ENCODE data around the gene CDC42BPA.
"Not testable (repeated sequence)": the region's sequence is repeated elsewhere in the genome, so short reads cannot be mapped to it uniquely, and the experiment has no call there.

CDC42BPA gene

DNA sequence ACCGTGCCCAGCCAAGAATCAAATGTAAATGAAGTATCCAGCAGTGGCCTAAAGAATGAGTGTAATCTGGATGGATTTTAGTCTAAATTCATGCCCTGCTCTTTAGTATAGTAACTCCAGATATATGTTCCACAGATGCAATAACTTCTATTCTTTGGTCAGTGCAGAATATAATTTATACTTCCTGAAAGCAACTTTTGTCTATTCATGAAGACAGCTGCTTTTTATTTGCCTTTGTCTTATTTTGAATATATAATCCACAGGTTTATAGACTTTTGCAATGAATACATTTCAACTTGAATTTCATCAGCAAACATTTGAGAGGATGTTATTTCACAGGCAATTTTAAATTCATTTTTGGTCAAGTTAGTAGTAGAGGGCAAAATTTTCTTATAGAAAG is 54.4 kb downstream of the CDC42BPA start:
- in situ Hi-C loops (cut with MboI; ENCODE audit: low sequenced_read_pairs) = no loop called here

DNA sequence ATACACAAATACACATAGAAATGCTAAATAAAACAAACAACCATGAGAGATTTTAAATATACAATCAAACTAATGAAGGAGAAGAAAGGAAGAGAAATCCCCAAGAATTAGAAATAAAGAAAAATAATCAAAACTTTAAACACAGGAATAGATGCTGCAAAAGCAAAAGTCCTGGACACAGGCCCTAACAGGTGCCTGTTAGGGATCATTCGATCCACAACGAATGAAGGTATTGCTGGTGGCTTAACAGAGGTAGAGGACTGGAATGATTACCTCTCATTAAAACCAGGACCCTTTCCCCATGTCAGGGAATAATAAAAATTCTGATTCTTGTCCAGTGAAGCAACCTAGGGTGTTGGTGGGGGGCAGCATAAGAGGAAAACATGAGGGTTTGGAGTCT is 56.8 kb downstream of the CDC42BPA start:
- in situ Hi-C loops (cut with MboI; ENCODE audit: low sequenced_read_pairs) = no loop called here

DNA sequence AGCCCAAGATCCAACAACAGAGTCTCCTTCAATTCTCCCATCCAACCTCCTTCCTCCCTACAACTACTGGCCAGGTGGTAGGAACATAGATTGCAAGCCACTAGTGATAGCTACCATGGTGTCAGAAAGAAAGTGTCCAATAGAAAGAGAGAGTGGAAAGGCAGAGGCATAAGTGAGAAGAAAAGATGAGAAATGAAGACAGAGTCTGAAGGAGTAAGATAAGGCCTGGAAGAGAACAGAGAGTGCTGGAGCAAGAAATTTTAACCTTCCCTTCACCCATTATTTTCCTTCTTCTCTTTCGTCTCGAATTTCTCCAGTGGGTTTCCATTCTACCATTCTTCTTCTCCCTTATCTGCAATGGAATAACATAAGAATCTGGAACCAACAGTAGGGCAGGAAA is 57.9 kb downstream of the CDC42BPA start:
- in situ Hi-C loops (cut with MboI; ENCODE audit: low sequenced_read_pairs) = no loop called here

DNA sequence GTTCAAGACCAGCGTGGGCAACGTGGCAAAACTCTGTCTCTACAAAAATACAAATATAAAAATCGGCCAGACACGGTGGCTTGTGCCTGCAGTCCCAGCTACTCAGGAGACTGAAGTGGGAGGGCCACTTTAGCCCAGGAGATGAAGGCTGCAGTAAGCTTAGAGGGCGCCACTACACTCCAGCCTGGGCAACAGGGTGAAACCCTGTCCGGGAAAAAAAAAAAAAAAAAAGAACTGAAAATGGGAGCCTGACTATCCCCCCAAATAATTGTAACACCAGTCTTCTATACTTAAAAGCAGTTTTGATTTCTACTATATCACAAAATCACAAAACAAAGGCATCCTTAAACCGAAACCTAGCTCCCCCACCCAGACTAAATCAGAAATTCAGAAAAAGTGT is 60.3 kb downstream of the CDC42BPA start:
- in situ Hi-C loops (cut with MboI; ENCODE audit: low sequenced_read_pairs) = no loop called here

DNA sequence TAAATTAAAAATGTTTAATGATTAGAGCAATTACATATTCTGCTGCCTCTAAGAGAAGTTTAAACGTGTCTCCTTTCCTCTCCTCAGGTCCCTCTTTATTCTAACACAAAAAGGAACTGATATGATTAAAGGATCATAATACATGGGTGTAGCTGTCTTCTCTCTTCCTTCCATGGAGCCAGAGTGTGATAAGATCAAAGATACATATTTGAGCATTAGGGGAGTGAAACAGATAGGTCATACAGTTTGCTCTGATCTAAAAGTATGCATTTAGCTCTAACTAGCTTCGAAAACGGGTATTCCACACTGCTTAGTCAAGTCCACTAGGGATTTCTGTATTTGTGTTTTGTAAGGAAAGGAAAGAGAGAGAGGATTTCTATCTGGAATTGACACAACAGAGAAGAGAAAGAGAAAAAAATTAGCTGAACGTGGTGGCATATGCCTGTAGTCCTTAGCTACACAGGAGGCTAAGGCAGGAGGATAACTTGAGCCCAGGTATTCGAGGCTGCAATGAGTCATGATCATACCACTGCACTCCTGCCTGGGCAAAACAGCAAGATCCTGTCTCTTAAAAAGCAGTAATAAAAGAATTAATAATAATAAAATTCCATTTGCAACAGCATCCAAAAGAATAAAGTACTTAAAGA is 63.1 kb downstream of the CDC42BPA start:
- in situ Hi-C loops (cut with MboI; ENCODE audit: low sequenced_read_pairs) = no loop called here

DNA sequence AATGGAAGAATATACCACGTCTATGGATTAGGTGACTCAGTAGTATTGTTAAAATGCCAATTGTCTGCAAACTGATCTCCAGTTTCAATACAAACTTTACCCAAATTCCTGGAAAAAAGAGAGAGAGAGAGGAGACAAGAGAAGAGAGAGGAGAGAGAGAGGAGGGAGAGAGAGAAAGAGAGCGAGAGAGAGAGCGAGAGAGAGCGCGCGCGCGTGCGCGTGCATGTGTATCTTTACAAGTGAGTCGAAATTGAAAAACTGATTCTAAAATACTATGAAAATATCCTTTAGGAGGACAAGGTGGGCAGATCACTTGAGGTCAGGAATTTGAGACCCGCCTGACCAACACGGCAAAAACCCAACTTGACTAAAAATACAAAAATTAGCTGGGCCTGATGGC is 65.2 kb downstream of the CDC42BPA start:
- in situ Hi-C loops (cut with MboI; ENCODE audit: low sequenced_read_pairs) = no loop called here

DNA sequence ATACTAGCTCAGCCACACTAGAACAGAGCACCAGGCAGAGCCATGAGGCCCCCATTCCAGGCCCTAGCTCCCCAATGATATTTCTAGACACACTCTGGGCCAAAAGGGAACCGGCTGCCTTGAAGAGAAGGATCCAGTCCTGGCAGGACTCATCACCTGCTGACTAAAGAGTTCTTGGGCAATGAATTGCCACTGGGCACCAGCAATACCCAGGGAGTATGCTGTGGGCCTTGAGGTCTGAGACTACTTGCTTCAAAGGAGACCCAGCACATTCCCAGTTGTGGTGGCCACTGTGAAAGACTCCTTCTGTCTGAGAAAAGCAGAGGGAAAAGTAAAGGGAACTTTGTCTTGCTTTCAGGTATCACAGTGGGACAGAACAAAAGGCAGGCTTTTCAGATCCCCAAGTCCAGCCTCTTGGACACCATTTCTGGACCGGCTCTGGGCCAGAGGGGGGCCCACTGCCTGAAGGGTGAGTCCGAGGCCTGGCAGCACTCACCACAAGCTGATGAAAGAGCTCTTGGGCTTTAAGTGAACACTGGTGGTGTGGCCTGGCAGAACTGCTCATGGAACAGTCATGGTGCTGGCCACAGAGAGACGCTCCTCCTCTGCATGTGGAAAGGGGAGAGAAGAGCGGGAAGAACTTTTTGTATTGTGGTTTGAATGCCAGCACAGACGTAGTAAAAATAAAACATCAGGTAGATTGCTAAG is 72.5 kb downstream of the CDC42BPA start:
- in situ Hi-C loops (cut with MboI; ENCODE audit: low sequenced_read_pairs) = no loop called here

DNA sequence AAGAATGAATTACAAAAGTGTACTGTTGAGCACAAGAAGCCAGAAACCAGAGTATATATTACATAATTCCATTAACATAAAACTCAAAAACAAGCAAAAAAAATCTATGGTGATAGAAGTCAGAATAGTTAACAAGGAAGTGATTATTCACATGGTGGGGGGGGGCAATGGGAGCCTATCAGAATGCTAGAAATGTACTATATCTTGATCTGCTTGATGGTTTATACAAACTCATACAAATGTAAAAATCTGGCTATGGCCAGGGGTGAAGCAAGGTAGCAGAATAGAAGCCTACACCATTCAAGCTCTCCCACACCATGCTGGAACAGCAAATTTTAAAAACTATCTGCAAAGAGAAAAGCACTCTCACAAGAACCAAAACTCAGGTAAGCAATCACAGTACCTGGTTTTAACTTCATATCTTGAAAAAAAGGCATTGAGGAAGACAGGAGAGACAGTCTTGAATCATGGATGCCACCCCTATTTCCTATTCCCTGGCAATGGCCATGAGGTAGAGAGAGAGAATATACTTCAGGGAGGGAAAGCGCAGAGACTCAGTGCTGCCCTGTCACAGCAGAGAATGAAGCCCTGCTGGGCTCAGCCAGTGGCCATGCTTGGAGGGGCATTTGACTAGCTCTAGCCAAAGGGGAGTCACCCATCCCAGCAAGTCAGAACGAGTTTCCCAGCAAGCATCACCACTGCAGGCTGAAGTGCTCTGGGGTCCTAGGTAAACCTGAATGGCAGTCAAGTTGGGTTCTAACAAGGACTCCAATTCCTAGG is 73.8 kb downstream of the CDC42BPA start:
- in situ Hi-C loops (cut with MboI; ENCODE audit: low sequenced_read_pairs) = no loop called here

DNA sequence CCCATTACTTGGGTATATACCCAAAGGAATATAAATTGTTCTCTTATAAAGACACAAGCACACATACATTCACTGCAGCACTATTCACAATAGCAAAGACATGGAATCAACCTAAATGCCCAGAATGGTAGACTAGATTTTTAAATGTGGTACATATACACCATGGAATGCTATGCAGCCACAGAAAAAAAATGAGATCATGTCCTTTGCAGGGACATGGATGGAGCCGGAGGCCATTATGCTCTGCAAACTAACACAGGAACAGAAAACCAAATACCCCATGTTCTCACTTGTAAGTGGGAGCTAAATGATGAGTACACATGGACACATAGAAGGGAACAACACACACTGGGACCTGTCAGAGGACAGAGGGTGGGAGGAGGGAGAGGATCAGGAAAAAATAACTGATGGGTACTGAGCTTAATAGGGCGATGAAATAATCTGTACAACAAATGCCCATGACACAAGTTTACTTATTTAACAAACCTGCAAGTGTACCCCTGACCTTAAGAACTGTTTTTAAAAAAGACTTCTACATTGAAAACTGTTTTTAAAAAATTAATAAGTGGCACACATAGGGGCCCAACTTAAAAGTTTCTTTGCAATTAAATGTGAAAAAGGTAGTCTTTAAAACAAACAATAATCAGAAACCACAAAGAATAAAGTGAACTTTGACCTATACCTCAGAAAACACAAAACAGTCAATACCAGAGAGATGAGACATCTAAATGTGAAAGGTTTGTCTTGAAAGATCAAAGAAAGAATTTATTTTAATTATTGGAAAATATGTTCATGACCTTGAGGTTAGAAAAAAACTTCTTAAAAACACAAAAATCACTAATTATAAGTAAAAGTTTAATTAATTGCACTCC is 75.2 kb downstream of the CDC42BPA start:
- in situ Hi-C loops (cut with MboI; ENCODE audit: low sequenced_read_pairs) = no loop called here

DNA sequence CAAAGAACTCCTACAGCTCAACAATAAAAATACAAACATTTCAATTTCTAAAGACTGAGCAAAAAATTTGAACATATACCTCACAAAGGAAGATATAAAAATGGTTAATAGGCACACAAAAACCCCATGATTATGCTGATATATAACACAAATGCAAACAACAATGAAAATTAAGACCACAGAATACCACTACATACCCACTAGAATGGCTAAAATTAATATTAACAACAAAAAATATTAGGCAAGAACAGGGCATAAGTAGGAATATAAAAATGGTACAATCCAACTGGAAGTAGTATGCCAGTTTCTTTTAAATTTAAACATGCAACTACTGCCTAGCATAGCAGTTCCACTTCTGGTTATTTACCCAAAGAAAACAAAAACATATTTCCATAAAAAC is 77.3 kb downstream of the CDC42BPA start:
- in situ Hi-C loops (cut with MboI; ENCODE audit: low sequenced_read_pairs) = no loop called here

DNA sequence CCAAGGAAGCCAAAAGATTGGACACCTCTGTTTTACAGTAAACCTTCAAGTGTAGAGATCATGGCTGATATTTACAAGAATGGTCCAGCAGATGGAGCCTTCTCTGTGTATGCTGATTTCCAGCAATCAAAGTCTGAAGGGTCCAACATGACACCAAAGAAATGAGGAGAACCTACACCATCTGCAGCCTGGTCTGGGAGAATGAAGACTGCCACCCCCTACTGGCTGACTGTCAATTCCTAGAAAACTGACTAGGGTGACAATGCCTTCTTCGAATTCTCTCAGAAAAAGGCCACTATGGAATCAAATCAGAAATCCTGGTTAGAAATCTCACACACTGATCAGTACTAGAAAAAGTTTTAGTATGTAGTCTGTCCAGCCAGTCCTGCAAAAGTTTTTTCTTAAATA is 83.3 kb downstream of the CDC42BPA start:
- in situ Hi-C loops (cut with MboI; ENCODE audit: low sequenced_read_pairs) = no loop called here

DNA sequence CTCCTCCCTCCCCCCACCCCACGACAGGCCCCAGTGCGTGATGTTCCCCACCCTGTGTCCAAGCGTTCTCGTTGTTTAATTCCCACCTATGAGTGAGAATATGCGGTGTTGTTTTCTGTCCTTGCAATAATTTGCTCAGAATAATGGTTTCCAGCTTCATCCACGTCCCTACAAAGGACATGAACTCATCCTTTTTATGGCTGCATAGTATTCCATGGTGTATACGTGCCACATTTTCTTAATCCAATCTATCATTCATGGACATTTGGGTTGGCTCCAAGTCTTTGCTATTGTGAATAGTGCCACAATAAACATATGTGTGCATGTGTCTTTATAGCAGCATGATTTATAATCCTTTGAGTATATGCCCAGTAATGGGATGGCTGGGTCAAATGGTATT is 87.2 kb downstream of the CDC42BPA start:
- in situ Hi-C loops (cut with MboI; ENCODE audit: low sequenced_read_pairs) = not testable (repeated sequence)

DNA sequence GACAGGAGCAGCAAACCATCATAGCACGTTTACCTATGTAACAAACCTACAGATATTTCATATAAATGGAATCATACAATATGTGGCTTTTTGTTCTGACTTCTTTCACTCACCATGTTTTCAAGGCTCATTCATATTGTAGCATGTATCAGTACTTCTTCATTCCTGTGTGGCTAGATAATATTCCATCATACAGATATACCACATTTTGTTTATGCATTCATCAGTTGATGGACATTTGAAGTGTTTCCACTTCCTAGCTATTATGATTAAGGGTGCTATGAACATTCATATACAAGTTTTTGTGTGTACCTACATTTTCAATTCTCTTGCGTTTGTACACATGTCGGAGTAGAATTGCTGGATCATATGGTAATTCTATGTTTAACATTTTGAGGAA is 90.1 kb downstream of the CDC42BPA start:
- in situ Hi-C loops (cut with MboI; ENCODE audit: low sequenced_read_pairs) = no loop called here

DNA sequence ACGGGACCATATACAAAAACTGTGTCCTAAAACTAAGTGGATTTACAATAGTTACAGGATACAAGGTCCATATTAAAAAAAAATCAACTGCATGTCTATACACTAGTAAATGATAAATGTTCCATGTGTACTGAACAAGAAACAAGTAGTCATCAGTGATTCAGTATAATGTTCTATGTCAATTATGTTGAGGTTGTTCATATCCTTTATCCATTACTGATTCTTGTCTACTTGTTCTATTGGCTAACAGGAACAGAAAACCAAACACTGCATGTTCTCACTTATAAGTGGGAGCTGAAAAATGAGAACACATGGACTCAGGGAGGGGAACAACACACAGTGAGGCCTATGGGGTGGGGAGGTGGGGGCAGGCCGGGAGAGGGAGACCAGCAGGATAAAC is 90.5 kb downstream of the CDC42BPA start:
- in situ Hi-C loops (cut with MboI; ENCODE audit: low sequenced_read_pairs) = no loop called here

DNA sequence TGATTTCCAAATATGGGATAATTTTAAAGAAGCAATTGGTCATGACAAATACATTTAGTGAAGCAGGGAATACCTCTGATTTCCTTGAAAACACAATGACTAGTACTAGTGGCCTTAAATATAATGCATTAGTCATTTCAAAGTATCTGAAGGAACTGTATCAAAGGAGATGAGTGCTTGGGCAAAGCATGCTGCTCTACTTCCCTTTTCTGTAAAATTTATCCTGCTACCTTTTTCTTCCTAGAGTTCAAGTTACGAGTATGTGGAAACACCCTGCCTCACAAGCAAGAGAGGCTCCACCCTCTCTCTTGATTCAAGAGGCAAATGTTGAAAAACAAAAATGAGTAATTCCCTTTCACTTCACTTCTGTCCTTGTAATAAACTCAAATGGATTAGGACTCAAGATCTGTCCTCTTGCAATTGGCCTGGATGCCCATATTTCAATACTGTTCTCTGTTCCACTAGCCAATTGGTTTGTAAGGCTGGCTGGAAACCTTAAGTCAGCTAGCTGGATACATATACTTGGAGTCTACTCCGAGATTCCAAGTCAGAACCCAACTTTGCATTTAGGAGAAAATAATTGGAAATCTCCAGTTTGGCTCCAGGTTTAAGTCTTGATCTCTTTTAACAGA is 92.5 kb downstream of the CDC42BPA start:
- in situ Hi-C loops (cut with MboI; ENCODE audit: low sequenced_read_pairs) = no loop called here

DNA sequence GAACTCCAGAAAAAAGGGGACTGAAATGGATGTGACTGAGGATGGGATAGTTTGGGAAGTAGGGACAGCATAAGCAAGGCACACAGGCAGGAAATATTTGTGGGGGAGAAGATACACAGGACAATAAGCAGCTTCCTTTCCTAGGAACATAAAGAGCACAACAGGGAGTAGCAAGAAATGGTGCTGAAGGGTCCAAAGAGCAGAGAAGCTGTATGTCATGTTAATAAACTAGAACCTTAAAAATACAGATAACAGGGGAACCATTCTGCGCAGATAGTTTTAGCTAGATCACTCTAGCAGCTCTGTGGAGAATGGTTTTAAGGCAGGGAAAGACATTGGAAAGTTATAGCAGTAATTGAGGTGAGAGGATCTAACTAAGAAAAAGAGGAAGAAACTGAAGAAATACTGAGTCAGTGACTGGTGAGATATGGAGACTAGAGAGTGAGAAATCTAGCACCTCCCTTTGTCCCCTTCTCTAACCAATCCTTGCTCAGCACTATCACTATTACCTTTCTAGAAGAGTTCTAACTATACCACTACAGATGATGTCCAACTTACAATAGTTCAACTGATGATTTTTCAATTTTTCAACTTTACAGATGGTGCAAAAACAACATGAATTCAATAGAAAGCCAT is 95.0 kb downstream of the CDC42BPA start:
- in situ Hi-C loops (cut with MboI; ENCODE audit: low sequenced_read_pairs) = no loop called here

DNA sequence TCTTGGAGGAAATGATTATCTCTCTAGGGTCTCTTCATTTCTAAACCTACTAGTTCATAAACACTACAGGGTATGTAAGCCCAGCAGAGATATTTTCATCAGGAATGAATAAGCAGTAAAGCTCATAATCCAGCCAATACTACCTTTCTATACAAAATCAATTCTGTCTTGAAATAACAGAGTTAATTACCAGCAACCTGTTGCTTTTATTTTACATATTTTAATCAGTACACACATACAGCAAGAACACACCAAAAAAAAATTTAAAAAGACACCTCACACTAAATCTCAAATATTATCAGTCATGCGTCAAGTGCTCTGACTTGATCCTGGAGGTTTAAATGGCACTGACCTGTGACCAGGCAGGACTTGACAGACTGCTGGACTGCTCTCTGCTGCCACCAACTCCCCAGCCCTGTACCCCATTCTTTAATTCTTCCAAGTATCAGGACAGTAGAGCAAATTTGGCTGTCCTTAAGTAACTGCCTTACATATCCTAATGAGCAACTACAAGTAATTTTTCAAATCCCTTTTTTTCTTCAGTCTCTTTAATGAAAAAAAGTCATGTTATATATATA is 98.5 kb downstream of the CDC42BPA start:
- in situ Hi-C loops (cut with MboI; ENCODE audit: low sequenced_read_pairs) = no loop called here

DNA sequence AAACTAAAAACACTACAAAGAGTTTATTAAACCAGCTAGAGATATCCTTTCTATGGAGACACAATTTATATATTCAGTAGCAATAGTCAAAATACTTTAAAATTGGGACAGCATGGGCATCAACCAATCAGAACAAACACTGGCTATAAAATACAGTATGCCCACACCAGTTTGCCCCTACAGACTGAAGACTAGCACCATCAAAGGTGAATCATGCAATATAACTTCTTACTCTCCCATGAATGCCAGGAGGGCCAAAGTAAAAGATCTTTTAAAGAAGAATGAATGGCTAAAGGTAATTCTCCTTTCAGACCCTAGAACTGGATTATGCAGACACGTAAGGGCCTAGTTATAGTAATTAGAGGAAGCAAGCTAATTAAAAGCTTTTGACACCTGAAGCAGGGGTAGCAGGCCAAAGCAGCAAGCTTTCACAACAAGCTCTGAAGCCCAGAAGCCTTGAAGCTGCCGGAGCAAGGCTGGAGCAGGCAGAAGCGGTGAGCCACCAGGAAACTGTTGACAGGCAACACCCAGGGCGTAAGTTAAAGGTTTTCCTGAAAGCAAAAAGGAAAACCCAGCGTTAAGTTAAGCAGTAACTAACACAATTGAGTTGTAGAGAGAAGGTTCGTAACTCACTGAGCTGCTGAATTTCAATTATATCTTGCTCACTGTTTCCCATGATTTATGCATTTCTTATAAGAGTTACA is 99.3 kb downstream of the CDC42BPA start:
- in situ Hi-C loops (cut with MboI; ENCODE audit: low sequenced_read_pairs) = no loop called here

DNA sequence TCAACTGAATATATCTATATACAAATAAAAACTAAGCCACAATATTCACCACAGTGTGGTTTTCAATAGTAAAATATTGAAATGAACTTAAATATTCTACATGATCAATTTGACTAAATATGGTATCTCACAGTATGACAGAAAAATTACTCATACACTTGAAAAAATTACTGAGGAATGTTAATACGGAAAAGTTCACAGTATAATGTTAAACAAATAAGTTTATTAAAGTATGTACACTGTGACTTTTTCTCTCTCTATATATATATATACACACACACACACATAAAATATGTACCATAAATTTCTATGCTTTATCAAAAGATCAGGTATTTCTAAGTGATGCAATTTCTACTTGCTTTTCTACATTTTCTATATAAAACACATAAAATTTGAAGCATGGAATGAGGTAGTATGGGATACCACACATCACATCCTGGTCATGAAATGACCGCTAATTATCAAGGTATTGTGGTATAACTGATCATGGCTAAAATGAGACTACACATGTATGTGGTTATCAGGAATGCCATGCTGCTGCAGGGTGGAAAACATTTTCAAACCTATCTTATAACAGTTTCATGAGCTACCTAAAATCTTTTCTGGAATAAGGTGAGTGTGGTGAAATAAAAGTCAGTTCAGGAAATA is 102.3 kb downstream of the CDC42BPA start:
- in situ Hi-C loops (cut with MboI; ENCODE audit: low sequenced_read_pairs) = no loop called here
